ENCODE measurements around the gene ZNF407. TPM values are rescaled to one million over a fixed set of nuclear protein-coding genes. Genes with fewer than 3 reads are reported as not detected.

The ZNF407 gene
- total RNA-seq, 1 experiment from 2014 or later, result 15.9 TPM

GRCh38 chr18:74982946-74983635 is 385.4 kb downstream of the ZNF407 start:
- CTCF ChIA-PET, result no interaction called here
- H3K36me3 ChIP-seq (ENCODE audit: insufficient read depth, low read length, poor library complexity, severe bottlenecking), result no peaks in the 10 kb centered on the region
- H3K4me1 ChIP-seq (ENCODE audit: insufficient read depth, low read length, poor library complexity, severe bottlenecking), result no peaks in the 10 kb centered on the region
- TF ChIP-seq CTCF (conservative IDR thresholded peaks at IDR 0.05; ENCODE audit: low read depth, low read length) (no peak), EZH2 (IDR thresholded peaks at IDR 0.05; ENCODE audit: borderline replicate concordance, low read depth, low read length, poor library complexity, severe bottlenecking) (no peak)
- intact Hi-C loops (cut with micrococcal nuclease; ENCODE audit: unreplicated experiment), result no loop called here
- no peak for DNase-seq (ENCODE audit: low spot score)
- H3K9me3 ChIP-seq (ENCODE audit: low read depth, low read length, poor library complexity, severe bottlenecking), result no peaks in the 10 kb centered on the region
- H3K4me3 ChIP-seq (ENCODE audit: low read depth, low read length, poor library complexity, severe bottlenecking), result no peak overlapping the region
- BruUV-seq (replicated peaks), result no TSS peak
- POLR2A ChIA-PET (ENCODE audit: low non-redundant PET), result no interaction called here
- H3K27me3 ChIP-seq (replicated peaks; ENCODE audit: insufficient read depth, low read depth, low read length, poor library complexity), result no peaks in the 10 kb centered on the region
- no peak overlapping the region for H3K27ac ChIP-seq (ENCODE audit: low read depth, low read length, poor library complexity, severe bottlenecking)

GRCh38 chr18:74989134-74989533 is 391.5 kb downstream of the ZNF407 start:
- no peak overlapping the region for H3K4me3 ChIP-seq (ENCODE audit: low read depth, low read length, poor library complexity, severe bottlenecking)
- ChIA-PET CTCF (no interaction called here), POLR2A (ENCODE audit: low non-redundant PET) (no interaction called here)
- no peaks in the 10 kb centered on the region for H3K36me3 ChIP-seq (ENCODE audit: insufficient read depth, low read length, poor library complexity, severe bottlenecking)
- DNase-seq (ENCODE audit: low spot score), result no peak
- BruUV-seq (replicated peaks), result no TSS peak
- H3K9me3 ChIP-seq (ENCODE audit: low read depth, low read length, poor library complexity, severe bottlenecking), result no peaks in the 10 kb centered on the region
- intact Hi-C loops (cut with micrococcal nuclease; ENCODE audit: unreplicated experiment), result no loop called here
- peaks cover 36% of the 10 kb centered on the region for H3K4me1 ChIP-seq (ENCODE audit: insufficient read depth, low read length, poor library complexity, severe bottlenecking)
- H3K27me3 ChIP-seq (replicated peaks; ENCODE audit: insufficient read depth, low read depth, low read length, poor library complexity), result no peaks in the 10 kb centered on the region
- TF ChIP-seq CTCF (conservative IDR thresholded peaks at IDR 0.05; ENCODE audit: low read depth, low read length) (no peak), EZH2 (IDR thresholded peaks at IDR 0.05; ENCODE audit: borderline replicate concordance, low read depth, low read length, poor library complexity, severe bottlenecking) (no peak)
- no peak overlapping the region for H3K27ac ChIP-seq (ENCODE audit: low read depth, low read length, poor library complexity, severe bottlenecking)

- H3K9me3 ChIP-seq (ENCODE audit: low read depth, low read length, poor library complexity, severe bottlenecking), result no peaks in the 10 kb centered on the region
- no peaks in the 10 kb centered on the region for H3K36me3 ChIP-seq (ENCODE audit: insufficient read depth, low read length, poor library complexity, severe bottlenecking)
- H3K4me3 ChIP-seq (ENCODE audit: low read depth, low read length, poor library complexity, severe bottlenecking), result no peak overlapping the region
- H3K27ac ChIP-seq (ENCODE audit: low read depth, low read length, poor library complexity, severe bottlenecking), result no peak overlapping the region
- ChIA-PET POLR2A (ENCODE audit: low non-redundant PET) (no interaction called here), CTCF (no interaction called here)
- DNase-seq (ENCODE audit: low spot score), result peak; percentile 80
- H3K4me1 ChIP-seq (ENCODE audit: insufficient read depth, low read length, poor library complexity, severe bottlenecking), result peaks cover 49% of the 10 kb centered on the region
- no TSS peak for BruUV-seq (replicated peaks)
- TF ChIP-seq EZH2 (IDR thresholded peaks at IDR 0.05; ENCODE audit: borderline replicate concordance, low read depth, low read length, poor library complexity, severe bottlenecking), result no peak
- TF ChIP-seq CTCF (conservative IDR thresholded peaks at IDR 0.05; ENCODE audit: low read depth, low read length), result no peak
- intact Hi-C loops (cut with micrococcal nuclease; ENCODE audit: unreplicated experiment), result no loop called here
- no peaks in the 10 kb centered on the region for H3K27me3 ChIP-seq (replicated peaks; ENCODE audit: insufficient read depth, low read depth, low read length, poor library complexity)
These were observed 393.0 kb downstream of the ZNF407 start for GRCh38 chr18:74990563-74991081.

Data from A673 (cell line).